IMR-90 (cell line): ENCODE measurements around the gene PPT2.

Source experiments
- NFE2L2 ChIP-seq: fragments of 150-350 bp; IDR thresholded peaks from 2 replicates; pipeline ENCODE4 v1.6.1; 2016; ENCODE audit warnings: low read depth, mild to moderate bottlenecking, low read length
- POLR2A ChIP-seq: IDR thresholded peaks from 2 replicates; pipeline ENCODE4 v1.6.1; 2012; ENCODE audit warnings: mild to moderate bottlenecking, low read depth, low read length
- TF ChIP-seq, protein P1 (sequence below): conservative IDR thresholded peaks from 2 replicates; pipeline ENCODE4 v1.5.1; 2012; ENCODE audit warnings: mild to moderate bottlenecking, low read depth, low read length, improper control_type of control experiment

DNA sequence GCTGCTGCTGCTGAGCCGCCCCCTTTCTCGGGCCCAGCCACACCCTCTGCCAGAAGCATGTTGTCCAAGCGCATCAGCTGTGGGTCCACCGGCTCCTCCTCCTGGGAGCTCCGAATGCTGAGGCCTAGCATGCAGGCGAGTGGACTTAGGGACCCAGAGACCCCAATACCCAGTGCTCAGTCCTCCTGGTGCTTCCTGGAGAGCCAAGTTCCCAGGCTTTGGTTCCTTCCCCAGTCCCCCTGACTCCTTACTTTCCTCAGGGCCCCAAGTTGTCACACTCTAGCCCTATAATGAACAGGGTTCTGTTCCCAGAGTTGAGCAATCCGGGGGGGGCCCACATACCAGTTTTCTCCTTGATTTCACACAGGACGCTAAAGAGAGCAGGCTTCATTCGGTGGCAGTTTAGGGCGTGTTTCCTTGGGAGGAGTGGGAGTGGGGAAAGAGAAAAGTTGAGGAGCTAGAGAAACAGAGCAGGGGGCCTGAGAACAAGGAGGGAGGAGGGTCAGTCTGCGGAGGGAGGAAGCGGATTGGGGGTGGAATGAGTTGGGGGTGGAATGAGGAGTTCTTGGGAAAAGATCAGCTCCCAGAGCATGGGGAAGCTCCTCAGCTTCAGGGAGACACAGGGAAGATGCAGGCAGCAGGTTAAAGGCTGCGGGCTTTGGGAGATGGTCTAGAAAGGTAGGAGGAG lies 34.6 kb downstream of the PPT2 start:
- TF ChIP-seq POLR2A (no peak), NFE2L2 (no peak)
- TF ChIP-seq, protein P1, sequence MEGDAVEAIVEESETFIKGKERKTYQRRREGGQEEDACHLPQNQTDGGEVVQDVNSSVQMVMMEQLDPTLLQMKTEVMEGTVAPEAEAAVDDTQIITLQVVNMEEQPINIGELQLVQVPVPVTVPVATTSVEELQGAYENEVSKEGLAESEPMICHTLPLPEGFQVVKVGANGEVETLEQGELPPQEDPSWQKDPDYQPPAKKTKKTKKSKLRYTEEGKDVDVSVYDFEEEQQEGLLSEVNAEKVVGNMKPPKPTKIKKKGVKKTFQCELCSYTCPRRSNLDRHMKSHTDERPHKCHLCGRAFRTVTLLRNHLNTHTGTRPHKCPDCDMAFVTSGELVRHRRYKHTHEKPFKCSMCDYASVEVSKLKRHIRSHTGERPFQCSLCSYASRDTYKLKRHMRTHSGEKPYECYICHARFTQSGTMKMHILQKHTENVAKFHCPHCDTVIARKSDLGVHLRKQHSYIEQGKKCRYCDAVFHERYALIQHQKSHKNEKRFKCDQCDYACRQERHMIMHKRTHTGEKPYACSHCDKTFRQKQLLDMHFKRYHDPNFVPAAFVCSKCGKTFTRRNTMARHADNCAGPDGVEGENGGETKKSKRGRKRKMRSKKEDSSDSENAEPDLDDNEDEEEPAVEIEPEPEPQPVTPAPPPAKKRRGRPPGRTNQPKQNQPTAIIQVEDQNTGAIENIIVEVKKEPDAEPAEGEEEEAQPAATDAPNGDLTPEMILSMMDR: no peak
